GM21360 (cell line): Measurements from ENCODE around the gene TJP2.

Source experiments
- ATAC-seq: cut with Tn5 transposase; IDR thresholded peaks from one replicate; pipeline ENCODE4 v1.9.1; 2021; ENCODE audit warnings: mild to moderate bottlenecking, moderate library complexity; ENCODE audit not compliant: unreplicated experiment

Gene TJP2

DNA sequence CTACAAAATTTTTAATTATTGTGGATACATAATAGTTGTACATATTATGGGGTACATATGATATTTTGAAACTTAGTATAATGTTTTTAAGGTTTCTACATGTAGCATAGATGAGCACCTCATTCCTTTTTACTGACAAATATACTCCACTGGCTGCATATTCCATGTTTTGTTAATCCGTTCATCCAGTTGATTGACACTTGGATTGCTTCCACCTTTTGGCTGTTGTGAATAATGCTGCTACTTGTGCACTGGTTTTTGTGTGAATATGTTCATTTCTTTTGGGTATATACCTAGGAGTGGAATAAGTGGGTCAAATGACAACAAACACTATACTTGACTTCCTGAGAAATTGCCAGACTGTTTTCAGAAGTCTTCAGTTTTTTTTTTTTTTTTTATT, 148.2 kb downstream of the TJP2 start:
- no peak for ATAC-seq

GRCh38 chr9:69323861-69324260, 149.8 kb downstream of the TJP2 start:
- no peak for ATAC-seq
